GM18861 (cell line): ENCODE results near the gene LATS2.

Source experiments
- ATAC-seq: cut with Tn5 transposase; IDR thresholded peaks from one replicate; pipeline ENCODE4 v1.9.1; 2021; ENCODE audit not compliant: unreplicated experiment

LATS2 gene

DNA sequence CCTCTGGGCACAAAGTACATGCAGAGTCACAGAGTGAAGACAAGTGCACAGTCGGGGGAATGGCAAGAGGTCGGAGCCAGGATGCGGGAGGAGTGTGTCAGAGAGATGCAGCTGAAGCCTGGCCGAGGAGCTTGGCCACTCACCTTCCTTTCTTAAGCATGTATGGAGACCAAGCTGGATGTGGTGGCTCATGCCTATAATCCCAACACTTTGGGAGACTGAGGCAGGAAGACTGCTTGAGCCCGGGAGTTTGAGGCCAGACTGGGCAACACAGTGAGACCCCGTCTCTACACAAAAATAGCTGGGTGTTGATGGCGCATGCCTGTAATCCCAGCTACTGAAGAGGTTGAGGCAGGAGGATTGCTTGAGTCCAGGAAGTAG is 67.0 kb downstream of the LATS2 start:
- ATAC-seq: no peak

DNA sequence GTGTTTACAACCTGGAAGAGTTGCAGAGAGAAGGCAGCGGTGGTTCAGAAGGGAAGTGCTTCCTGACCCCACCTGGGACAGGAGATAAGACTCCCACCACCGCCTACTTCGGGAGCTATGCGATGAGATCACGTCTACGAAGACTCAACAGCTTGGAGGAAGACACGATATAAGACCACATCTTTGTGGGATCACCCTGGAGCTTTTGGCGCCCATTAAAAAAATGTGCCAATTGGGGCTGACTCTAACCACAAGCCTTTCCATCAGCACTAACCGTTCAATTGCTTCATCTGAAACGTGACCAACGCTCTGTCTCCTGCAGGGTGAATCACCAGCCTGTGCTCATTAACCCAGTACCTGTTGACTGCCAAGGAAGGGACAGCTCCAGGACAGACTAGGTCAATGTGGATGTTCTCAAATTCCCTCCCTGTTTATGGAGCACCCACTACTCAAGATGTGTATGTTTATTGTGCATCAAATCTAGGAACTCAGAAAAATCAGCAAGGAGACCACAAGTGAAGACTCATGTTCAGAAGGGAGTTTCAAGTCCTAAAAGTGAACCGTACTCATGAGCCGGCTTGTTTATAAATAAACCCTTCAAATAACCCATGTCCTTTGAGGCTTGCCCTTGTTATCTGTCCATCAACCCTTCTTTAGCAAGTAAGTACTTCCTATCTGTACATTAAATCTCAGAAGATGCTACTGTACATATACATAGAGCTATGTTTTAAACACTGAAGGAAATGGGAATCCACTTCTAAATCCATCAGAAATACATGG is 67.5 kb downstream of the LATS2 start:
- ATAC-seq: no peak

DNA sequence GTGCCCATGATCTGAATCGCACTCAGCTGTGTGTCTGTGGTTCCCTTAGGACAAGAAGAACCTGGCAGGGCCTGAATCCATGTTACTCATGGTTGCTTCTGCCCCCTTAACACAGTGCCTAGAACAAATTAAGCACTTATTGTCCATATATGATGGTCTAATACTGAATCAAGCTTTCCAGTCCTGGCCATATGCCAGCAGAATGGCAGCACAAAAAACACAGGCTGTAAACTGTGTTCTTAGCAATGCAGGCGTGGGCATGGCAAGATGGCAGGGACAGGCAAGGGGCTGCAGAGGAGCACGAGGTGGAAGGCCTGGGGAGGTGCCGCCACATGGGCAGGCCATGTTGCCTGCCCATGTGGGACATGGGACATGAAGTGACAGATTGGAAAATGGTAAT is 68.2 kb downstream of the LATS2 start:
- no peak for ATAC-seq

DNA sequence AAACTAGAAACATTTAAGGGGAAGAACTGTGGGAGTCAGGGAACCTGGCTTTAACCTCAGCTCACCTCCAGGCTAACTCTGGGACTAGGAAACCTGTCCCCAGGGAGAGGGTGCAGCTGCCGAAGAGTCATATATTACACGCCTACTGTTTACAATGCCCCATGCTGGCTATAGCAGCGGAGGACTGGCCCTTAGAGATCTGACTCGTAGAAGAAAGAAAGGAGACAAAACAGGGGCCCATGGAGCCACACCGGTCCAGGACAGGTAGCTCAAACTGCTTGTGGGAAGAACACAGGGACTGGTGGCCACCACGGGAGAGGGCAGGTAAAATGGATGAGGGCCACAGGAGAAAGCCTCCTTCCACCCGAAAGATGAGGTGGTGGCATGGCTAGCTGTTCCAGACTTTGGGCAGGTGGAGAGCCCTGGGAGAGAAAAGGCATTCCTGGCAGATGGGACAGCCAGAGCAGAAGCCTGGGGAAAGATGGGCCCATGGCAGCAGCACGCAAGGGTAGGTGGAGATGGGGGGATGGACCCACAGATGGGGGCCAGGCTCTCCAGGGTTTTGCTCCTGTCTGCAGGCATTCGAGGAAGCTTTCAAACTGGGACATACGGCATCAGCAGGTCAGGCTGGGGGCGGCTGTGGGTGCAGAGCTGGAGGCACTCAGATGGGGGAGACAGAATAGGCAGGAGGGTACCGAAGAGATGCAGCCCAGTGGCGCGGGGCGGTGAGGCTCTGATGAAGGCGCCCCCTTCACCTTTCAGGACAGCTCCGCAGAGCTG is 69.5 kb downstream of the LATS2 start:
- ATAC-seq: no peak

DNA sequence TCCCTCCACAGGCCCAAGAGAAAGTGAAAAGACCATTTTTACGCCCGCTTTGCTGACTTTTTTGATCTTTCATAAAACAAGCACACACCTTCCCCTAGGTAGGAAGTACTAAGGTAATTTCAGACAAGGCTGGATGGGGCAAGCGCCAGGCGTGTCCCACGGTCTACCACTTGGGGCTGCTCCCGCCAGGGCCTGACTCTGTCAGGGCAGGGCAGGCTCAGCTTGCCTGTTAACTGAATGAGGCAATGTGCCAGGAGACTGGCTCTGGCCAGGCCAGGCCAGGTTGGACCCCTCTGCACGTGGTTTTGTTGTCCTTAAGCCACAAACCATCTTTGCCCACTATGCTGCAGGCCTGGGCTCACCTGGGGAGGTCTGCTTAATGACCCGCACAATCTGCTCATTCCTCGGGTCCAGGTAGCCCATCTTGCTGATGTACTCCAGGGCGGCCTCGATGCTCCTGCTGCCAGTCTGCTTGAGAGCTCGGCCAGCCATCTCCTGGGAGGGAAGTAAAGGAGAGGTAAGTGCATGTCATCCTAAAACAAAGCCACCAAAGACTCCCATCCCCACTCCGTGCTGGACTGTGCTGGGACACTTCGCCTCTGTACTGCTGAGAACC is 70.4 kb downstream of the LATS2 start:
- ATAC-seq: no peak

DNA sequence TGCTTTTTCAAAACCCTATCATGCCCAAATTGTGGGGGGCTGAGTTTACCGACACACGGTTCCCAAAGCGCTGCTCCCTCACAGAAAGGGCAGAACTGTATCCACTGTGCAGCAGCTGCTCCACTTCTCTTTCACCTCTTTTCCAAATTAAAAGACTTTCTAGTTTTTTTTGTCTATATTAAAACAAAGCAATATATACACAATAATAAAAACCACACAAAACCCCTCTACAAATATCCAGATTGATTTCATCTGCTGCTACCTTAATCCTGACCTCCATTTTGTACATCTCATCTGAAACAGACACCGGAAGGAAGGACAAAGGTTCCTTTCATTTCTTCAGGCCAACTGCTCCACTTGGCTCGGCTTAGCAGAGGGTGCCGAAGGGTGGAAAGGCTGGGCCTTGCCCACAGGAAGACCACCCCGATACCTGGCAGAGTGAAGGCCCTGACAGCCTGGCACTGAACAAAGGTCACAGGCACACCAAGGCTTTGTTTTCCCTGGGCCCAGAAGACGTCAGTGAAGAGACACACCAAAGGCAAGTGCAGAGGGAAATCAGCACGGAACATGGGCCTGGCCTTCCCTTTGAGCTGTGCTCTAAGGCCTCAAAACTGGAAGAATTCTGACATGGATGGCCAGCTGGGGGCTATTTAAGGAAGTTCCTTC is 71.6 kb downstream of the LATS2 start:
- ATAC-seq: no peak

DNA sequence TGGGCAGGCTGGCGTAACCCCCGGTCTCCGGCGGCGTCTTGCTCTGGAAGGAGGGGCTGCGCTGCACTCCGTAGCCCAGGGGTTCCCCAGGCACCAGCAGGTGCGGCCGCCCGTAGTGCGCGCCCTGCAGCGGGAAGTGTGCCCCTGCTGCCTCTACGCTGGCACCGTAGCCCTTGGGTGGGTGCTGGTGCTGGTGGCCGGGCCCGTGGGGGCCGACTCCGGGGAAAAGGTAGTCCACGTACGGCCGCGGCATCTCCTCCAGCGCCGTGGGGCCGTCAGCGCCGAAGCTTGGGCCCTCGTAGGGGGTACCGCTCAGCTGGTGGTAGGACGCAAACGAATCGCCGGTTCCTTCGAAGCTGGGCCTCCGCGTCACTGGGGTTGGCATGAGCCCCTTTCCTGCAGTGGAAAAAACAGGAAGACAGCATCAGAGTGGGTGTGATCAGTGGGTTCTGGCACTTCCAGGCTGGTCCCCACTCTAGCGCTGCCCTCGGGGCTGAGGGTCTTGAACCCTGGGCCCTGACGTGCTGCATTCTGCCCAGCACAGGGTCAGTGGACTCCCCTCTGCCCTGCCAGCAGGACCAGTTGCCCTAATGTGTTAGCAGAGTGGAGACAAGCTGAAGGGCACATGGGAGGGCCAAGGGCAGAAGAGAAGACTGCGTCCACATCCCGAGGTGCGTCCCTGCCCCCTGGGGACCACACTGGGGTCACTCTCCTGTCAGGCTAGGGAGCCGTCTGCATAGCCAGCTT is 72.3 kb downstream of the LATS2 start:
- ATAC-seq: no peak

DNA sequence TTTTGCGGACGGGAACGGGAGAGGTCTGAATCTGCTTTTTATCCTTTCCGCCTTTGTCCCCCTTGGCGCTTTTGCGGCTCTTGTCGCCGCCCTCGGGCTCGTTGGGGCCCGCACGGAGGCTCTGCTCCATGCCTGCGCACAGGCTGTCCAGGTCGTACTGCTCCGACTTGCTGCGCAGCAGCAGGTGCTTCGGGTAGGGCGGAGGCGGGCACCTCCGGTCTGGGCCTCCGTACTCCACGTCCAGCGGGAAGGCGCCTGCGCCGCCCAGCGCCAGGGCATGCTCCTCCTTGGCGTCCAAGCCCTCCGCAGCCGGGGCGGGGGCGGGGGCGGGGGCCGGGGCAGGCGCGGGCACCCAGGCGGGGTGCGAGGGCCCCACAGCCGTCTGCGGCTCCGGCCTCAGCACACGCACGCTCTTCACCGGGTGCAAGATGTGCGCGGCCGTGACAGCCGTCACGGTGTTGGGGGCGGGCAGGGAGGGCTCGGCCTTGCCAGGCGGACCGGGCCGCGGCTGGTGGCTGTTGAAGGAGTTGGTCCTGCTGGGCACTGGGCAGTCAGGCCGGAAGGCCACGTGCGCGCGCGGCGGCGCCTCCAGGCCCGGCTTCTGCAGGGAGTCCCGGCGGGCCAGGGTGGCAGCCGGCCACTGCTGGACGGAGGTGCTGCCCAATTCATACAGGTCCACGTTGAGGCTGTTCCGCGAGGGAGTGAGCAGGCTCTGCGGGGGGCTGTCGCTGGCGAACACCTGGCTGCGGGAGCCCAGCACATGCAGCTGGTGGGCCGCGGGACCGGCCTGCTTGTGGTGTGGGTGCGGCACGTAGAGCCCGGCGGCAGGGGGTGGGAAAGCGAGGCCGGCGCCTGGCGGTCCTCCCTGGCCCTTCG is 73.1 kb downstream of the LATS2 start:
- ATAC-seq: no peak

DNA sequence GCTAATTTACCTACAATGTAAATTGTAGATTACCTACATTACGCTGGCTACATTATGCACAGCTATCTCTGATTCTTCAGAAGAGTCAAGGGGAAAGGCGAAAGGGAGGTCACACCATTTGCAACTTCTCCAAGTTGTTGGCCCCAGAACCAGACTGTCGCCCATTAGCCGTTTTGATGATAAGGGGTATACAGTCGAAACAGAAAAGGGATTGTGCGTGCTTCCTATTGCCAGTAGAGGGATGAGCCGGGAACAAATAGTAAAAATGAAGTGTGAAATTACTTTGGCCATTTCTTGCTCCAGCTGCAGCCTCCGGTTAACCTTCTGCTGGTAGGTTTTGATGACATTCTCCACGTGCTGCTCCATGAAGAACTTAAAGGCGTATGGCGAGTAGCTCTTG is 73.8 kb downstream of the LATS2 start:
- no peak for ATAC-seq

DNA sequence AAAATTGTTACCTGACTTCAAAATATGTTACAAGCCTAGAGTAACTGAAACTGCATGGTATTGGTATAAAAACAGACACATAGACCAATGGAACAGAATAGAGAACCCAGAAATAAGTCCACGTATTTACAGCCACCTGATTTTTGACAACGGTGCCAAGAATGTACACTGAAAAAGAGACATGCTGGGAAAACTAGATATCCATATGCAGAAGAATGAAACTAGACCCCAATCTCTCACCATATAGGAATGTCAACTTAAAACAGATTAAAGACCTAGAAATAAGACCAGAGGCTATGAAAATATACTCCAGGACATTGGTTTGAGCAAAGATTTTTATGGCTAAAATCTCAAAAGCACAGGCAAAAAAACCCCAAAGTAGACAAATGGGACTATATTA is 76.5 kb downstream of the LATS2 start:
- ATAC-seq: no peak

DNA sequence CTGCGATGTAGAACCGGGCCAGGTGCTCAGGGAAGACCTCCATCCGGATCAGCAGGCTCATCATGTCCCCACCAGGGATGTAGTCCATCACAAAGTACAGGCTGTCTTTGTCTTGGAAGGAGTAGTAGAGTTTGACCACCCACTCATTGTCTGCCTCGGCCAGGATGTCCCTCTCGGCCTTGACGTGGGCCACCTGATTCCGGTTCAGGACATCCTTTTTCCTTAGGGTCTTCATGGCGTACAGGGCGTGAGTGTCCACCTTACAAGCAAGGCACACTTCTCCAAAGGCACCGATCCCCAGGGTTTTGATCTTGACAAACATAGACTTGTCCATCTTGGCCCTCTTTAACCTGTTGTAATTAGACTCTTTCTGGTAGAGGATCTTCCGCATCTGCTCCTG is 78.0 kb downstream of the LATS2 start:
- no peak for ATAC-seq

DNA sequence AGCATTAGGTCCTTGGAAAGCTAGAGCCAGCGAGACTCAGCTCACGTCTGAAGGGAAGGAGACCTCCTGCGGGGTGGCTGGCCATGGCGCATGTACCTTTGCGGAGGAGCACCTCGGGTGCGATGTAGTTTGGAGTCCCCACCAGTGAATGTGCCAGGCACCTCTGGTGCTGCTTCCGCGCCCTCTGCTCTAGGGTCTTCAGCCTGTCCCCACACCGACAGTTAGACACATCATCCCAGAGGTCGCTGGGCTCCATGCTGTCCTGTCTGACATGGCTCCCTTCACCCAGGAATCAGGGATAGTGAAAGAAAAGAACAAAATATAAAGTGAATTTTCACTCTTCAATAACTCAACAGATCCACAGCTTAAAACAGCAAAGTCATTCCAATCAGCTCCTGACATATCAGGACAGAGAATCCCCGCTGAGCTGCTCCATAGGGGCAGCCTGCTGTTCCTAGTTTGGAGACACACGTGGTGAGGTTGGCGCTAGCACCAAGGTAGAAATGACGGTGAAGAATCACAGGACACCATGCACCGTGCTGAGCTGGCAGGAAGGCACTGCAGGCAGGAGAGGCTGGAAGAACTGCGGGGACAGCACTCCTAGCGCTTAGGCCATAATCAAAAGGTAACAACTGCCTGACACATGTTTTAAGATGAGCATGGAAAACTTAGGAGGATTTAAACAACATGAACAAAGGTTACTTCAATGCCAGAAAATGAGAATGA is 79.9 kb downstream of the LATS2 start:
- ATAC-seq: no peak

DNA sequence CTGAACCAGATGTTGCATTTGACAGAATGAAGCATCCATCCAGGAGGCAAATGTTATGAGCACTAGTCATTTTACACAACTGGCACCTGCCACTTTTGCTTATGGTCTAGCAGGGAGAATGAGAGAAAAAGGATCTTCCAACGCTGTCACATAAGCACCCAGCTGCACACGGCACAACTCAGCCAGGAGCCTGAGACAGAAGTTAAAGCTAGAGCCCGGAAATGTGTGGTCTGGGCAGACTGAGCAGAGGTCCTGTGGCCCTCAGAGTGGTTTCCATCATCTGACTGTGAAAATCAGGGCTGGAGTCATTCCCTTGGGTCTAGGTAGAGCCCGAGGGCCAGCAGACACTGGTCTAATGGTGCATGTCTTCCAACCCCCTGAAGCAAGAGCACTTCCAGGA is 80.5 kb downstream of the LATS2 start:
- ATAC-seq: no peak

DNA sequence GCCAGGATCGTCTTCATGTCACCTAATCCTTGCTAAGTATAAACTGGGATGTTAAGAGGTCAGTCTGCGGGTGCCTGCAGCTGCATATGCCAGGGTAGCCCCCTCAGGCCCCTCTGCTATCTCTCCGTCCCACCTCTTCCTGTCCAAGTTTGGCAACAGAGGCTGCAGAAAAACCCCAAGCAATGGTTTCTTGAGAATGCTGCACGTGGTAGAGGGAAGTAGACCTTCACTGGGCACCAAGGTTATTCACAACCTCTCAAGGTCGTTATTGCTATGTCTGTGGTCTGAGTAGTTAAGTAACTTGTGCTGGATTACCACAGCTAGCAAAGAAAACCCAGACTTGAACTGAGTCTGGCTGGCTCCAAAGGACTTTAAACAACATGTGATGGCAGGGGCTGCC is 81.0 kb downstream of the LATS2 start:
- no peak for ATAC-seq

DNA sequence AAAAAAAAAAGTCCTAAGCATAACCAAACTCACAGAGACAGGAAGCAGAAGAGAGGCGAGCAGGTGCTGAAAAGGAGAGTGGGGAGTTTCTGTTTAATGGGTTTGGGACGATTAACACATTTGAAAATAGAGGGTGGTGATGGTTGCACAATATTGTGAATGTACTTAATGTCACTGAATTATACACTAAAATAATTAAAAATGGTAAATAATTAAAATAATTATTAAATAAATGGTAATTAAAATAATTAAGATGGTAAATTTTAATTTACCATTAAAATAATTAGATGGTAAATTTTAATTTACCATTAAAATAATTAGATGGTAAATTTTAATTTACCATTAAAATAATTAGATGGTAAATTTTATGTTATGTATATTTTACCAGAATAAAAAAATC is 84.0 kb downstream of the LATS2 start:
- no peak for ATAC-seq

DNA sequence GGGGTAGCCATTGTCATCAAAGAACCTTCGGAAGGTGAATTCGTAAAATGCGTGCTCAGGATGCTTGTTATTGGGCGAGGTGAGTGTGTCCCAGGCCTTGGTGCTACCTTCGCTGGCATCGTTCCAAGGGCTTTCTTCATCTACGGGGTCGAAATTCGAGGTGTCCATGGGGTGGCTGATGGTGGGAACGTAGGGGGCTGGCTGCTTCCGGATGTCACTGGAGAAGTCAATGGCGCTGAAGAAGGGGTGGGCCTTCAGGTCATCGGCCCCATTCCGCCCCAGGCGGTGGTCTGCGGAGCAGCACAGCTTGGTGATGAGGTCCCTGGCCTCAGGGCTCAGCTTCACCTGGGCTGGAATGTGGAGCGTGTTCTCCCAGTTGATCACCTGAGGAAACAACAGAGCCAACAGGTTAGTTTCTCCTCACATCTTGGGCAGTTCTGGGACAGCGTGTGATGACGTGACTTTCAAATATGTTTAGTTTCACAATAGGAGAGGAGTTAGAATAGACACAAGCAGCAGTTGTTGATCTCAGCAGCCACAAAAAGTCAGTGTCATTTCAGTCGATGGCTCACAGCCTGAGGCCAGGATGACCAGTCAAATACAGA is 86.3 kb downstream of the LATS2 start:
- ATAC-seq: no peak

DNA sequence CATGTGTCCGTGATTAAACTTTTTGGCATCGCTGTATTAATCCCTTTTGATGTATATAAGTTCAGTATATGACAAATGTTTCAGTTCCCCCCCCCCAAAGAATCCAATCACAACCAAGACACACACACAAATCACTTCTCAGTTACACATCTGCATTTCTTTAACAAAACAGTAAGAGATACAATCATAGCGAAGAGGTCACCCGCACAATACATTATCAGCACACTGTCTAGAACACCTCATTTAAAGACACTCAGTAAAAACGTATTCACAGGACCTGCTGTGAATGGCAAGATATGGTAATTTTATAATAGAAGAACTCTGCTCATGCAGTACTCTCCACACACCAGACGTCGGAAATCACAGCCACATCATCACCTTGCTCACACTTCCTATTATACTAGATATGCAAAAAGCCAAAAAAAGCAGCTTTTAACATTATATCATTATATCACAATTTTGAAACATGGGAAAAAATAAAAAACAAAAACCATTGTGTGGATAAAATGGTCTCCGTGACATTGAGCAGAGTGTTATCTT is 87.4 kb downstream of the LATS2 start:
- no peak for ATAC-seq

DNA sequence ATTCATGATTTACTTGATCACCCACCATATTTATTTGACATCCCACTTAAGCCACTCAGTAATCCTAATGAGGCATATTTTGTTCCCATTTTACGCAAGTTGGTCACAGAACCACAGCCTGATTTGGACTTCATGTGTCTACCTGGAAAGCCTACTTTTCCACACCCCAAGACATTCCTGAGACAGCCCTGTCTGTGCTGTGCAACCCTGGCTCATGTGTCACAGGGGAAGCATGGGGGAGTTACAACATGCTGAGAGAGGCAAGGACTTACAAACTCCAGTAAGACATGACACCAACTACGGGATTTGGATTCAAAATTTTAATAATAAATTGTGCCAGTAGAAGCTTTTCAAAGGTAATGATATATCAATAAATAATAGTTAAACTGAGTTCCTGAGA is 88.7 kb downstream of the LATS2 start:
- no peak for ATAC-seq

DNA sequence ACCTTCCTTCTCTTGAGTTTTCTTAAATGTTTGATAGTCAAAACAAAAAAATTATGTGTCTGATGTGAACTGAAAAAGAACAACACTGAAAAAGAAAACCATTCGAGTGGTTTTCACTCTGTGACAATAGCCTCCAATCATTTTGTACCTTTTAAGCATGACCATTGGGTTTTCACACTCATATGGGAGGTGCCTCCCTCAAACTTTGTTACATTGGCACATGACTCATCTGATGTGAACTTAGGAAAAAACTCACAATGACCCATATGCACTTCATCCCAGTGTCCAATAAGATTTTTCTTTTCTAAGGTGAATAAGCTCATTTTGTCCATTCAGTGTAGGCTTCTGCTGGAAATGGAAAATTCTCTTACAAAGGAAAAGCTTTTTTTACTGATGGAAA is 92.2 kb downstream of the LATS2 start:
- no peak for ATAC-seq
